Left ventricle myocardium inferior (tissue), 1 donor: Measurements from ENCODE around the gene BFSP2. TPM values are rescaled to one million over a fixed set of nuclear protein-coding genes. Genes with fewer than 3 reads are reported as not detected.

ENCODE experiments used
- DNase-seq: peaks from one replicate; pipeline ENCODE4 v3.0.0-alpha.2; 2020
- H3K27ac ChIP-seq: fragments of 200-600 bp; replicated peaks from 2 replicates; pipeline ENCODE4 v1.8.0; 2021
- H3K27me3 ChIP-seq: fragments of 200-600 bp; 2 replicates; pipeline ENCODE4 v1.8.0; 2021; ENCODE audit warnings: low read depth
- H3K36me3 ChIP-seq: fragments of 200-600 bp; 2 replicates; pipeline ENCODE4 v1.8.0; 2021
- H3K4me1 ChIP-seq: fragments of 200-600 bp; 2 replicates; pipeline ENCODE4 v1.8.0; 2021
- H3K4me3 ChIP-seq: fragments of 200-600 bp; 2 replicates; pipeline ENCODE4 v1.8.0; 2021; ENCODE audit warnings: mild to moderate bottlenecking, moderate library complexity
- H3K9me3 ChIP-seq: fragments of 200-600 bp; replicated peaks from 2 replicates; pipeline ENCODE4 v1.8.0; 2021
- CTCF ChIP-seq: fragments of 200-600 bp; IDR thresholded peaks from 2 replicates; pipeline ENCODE4 v1.8.0; 2021; ENCODE audit warnings: antibody characterized with exemption, mild to moderate bottlenecking, borderline replicate concordance
- intact Hi-C: fragments of 100-400 bp; cut with micrococcal nuclease; formaldehyde crosslinking; loops from one replicate; pipeline ENCODE4 v1.11.0; 2022
- total RNA-seq: library from RNA; stranded (reverse); fragmentation: NEBNext Ultra II Directional; extraction: Animal tissue kit (Norgen Biotek cat#: 25700); gene quantifications from one replicate; pipeline ENCODE4 v1.2.1, GENCODE V29; 2021
- donor health status: DM: no; HTN: yes; CAD: no; lungs with severe emphysema.

The BFSP2 gene
- total RNA-seq, 1 donor from 2014 or later = not detected

DNA sequence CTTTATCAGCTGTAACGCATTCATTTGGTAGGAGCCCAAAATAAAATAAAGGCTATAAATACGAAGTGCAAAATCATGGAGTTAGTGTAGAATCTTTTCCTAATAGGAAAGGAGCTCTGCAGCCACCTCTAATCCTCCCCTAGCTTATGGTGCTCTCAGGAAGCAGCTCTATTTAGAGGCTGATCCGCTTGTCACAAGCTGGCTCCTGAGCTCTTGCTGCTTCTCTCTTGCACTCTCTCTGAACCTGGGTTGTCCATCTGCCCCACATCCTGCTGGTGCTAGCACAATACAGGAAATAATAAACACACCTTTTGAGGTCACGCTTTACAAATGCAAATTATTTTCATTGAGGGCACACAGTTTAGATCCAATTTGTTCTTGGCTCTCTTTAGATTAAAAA lies 37.3 kb upstream of the BFSP2 start:
- H3K36me3 ChIP-seq = no peaks in the 10 kb centered on the region
- no peak overlapping the region for H3K4me3 ChIP-seq
- H3K4me1 ChIP-seq = no peaks in the 10 kb centered on the region
- no peak for TF ChIP-seq CTCF
- intact Hi-C loops = no loop called here
- H3K27me3 ChIP-seq = peaks cover 7% of the 10 kb centered on the region
- no peak for DNase-seq
- H3K9me3 ChIP-seq = no peaks in the 10 kb centered on the region
- no peak overlapping the region for H3K27ac ChIP-seq

GRCh38 chr3:133364704-133365103 lies 35.2 kb upstream of the BFSP2 start:
- Histone ChIP-seq H3K4me3 (no peak overlapping the region), H3K27ac (no peak overlapping the region), H3K4me1 (peaks cover 3% of the 10 kb centered on the region), H3K9me3 (no peaks in the 10 kb centered on the region), H3K27me3 (peaks cover 7% of the 10 kb centered on the region), H3K36me3 (no peaks in the 10 kb centered on the region)
- intact Hi-C loops = no loop called here
- DNase-seq = no peak
- TF ChIP-seq CTCF = no peak

DNA sequence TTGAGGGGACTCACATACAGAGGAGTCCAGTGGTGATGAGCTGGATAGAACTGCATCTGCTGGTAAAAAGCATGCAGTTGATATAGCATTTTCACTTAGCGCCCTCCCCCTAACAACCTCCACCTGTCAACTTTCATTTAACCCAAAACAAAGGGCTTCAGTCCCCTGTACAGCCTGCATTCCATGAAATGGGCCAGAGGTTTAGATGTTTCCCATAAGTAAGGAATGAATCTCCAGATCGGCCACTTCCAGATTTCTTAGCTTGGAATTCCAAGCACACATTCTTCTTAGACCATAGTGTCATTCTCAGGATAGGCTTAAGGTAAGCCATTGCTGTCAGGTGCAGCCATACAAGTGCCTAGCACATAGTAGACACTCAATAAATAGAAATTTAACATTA lies 32.9 kb upstream of the BFSP2 start:
- TF ChIP-seq CTCF = no peak
- H3K9me3 ChIP-seq = no peaks in the 10 kb centered on the region
- no peaks in the 10 kb centered on the region for H3K36me3 ChIP-seq
- H3K4me1 ChIP-seq = peaks cover 3% of the 10 kb centered on the region
- intact Hi-C loops = no loop called here
- no peak for DNase-seq
- H3K27me3 ChIP-seq = peaks cover 7% of the 10 kb centered on the region
- H3K4me3 ChIP-seq = no peak overlapping the region
- no peak overlapping the region for H3K27ac ChIP-seq

- Histone ChIP-seq H3K27ac (no peak overlapping the region), H3K4me3 (no peak overlapping the region), H3K27me3 (peaks cover 7% of the 10 kb centered on the region), H3K36me3 (no peaks in the 10 kb centered on the region), H3K4me1 (peaks cover 5% of the 10 kb centered on the region), H3K9me3 (no peaks in the 10 kb centered on the region)
- no peak for DNase-seq
- intact Hi-C loops = no loop called here
- TF ChIP-seq CTCF = no peak
These were observed 32.5 kb upstream of the BFSP2 start for GRCh38 chr3:133367403-133367802.

GRCh38 chr3:133367956-133368355 lies 31.9 kb upstream of the BFSP2 start:
- Histone ChIP-seq H3K36me3 (no peaks in the 10 kb centered on the region), H3K27ac (no peak overlapping the region), H3K27me3 (peaks cover 7% of the 10 kb centered on the region), H3K4me3 (no peak overlapping the region), H3K4me1 (peaks cover 9% of the 10 kb centered on the region), H3K9me3 (no peaks in the 10 kb centered on the region)
- no peak for DNase-seq
- intact Hi-C loops = no loop called here
- no peak for TF ChIP-seq CTCF
